Measurements from ENCODE around the gene SPEN. TPM values are rescaled to one million over a fixed set of nuclear protein-coding genes. Genes with fewer than 3 reads are reported as not detected.
A peak's percentile ranks its signal among the peaks of the same experiment; 100 is the strongest.

SPEN gene
- total RNA-seq, 1 donor from 2014 or later = 35.0 TPM

- H3K4me1 Mint-ChIP-seq (ENCODE audit: low read depth, unreplicated experiment) = peaks cover 22% of the 10 kb centered on the region
- peak; percentile 43 for DNase-seq (ENCODE audit: low read depth)
- TF ChIP-seq EZH2 (IDR thresholded peaks at IDR 0.05; ENCODE audit: insufficient read depth, low read length) = no peak
- Histone ChIP-seq H3K4me1 (ENCODE audit: insufficient read depth, low read length) (peaks cover 29% of the 10 kb centered on the region), H3K27ac (ENCODE audit: low read depth, low read length) (no peak overlapping the region), H3K79me2 (ENCODE audit: insufficient read depth, low read length) (peaks cover 93% of the 10 kb centered on the region), H3K36me3 (ENCODE audit: insufficient read depth, low read length) (no peaks in the 10 kb centered on the region), H3K4me2 (ENCODE audit: low read length) (no peak overlapping the region), H2AFZ (ENCODE audit: low read depth, low read length) (no peak overlapping the region), H4K20me1 (ENCODE audit: insufficient read depth, low read length) (peaks cover 68% of the 10 kb centered on the region), H3K9ac (ENCODE audit: low read length) (no peak overlapping the region), H3K9me3 (ENCODE audit: insufficient read depth, low read depth, low read length) (no peaks in the 10 kb centered on the region), H3K4me3 (ENCODE audit: insufficient read depth, low read depth, low read length) (no peak overlapping the region), H3K27me3 (ENCODE audit: insufficient read depth, low read length) (no peaks in the 10 kb centered on the region)
- no peak overlapping the region for H3K27ac Mint-ChIP-seq (ENCODE audit: unreplicated experiment)
- H3K9me3 Mint-ChIP-seq (ENCODE audit: unreplicated experiment) = no peaks in the 10 kb centered on the region
- H3K27me3 Mint-ChIP-seq (ENCODE audit: low read depth, unreplicated experiment) = no peaks in the 10 kb centered on the region
- H3K36me3 Mint-ChIP-seq (ENCODE audit: low read depth, unreplicated experiment) = peaks cover 13% of the 10 kb centered on the region
- FAIRE-seq = no peak
- no peak overlapping the region for H3K4me3 Mint-ChIP-seq (ENCODE audit: unreplicated experiment)
Measured at GRCh38 chr1:15962671-15963362, 115.3 kb downstream of the SPEN start.

GRCh38 chr1:15963363-15963967 lies 116.0 kb downstream of the SPEN start:
- H3K36me3 ChIP-seq (ENCODE audit: insufficient read depth, low read length) = no peaks in the 10 kb centered on the region
- no peak for DNase-seq (ENCODE audit: low read depth)
- no peak overlapping the region for H3K4me2 ChIP-seq (ENCODE audit: low read length)
- H3K4me3 Mint-ChIP-seq (ENCODE audit: unreplicated experiment) = no peak overlapping the region
- H3K4me1 Mint-ChIP-seq (ENCODE audit: low read depth, unreplicated experiment) = peaks cover 19% of the 10 kb centered on the region
- H3K27me3 Mint-ChIP-seq (ENCODE audit: low read depth, unreplicated experiment) = no peaks in the 10 kb centered on the region
- no peak for FAIRE-seq
- no peak overlapping the region for H3K27ac Mint-ChIP-seq (ENCODE audit: unreplicated experiment)
- peaks cover 4% of the 10 kb centered on the region for H3K9me3 Mint-ChIP-seq (ENCODE audit: unreplicated experiment)
- no peak overlapping the region for H3K4me3 ChIP-seq (ENCODE audit: insufficient read depth, low read depth, low read length)
- no peak for TF ChIP-seq CTCF (IDR thresholded peaks at IDR 0.05; ENCODE audit: insufficient read depth, low read depth, low read length)
- TF ChIP-seq EZH2 (IDR thresholded peaks at IDR 0.05; ENCODE audit: insufficient read depth, low read length) = no peak
- no peaks in the 10 kb centered on the region for H3K9me3 ChIP-seq (ENCODE audit: insufficient read depth, low read depth, low read length)
- no peak overlapping the region for H3K27ac ChIP-seq (ENCODE audit: low read depth, low read length)
- peaks cover 22% of the 10 kb centered on the region for H3K4me1 ChIP-seq (ENCODE audit: insufficient read depth, low read length)
- peaks cover 93% of the 10 kb centered on the region for H3K79me2 ChIP-seq (ENCODE audit: insufficient read depth, low read length)
- peaks cover 66% of the 10 kb centered on the region for H4K20me1 ChIP-seq (ENCODE audit: insufficient read depth, low read length)
- H3K36me3 Mint-ChIP-seq (ENCODE audit: low read depth, unreplicated experiment) = peaks cover 19% of the 10 kb centered on the region
- H3K27me3 ChIP-seq (ENCODE audit: insufficient read depth, low read length) = no peaks in the 10 kb centered on the region
- H2AFZ ChIP-seq (ENCODE audit: low read depth, low read length) = no peak overlapping the region
- H3K9ac ChIP-seq (ENCODE audit: low read length) = no peak overlapping the region

DNA sequence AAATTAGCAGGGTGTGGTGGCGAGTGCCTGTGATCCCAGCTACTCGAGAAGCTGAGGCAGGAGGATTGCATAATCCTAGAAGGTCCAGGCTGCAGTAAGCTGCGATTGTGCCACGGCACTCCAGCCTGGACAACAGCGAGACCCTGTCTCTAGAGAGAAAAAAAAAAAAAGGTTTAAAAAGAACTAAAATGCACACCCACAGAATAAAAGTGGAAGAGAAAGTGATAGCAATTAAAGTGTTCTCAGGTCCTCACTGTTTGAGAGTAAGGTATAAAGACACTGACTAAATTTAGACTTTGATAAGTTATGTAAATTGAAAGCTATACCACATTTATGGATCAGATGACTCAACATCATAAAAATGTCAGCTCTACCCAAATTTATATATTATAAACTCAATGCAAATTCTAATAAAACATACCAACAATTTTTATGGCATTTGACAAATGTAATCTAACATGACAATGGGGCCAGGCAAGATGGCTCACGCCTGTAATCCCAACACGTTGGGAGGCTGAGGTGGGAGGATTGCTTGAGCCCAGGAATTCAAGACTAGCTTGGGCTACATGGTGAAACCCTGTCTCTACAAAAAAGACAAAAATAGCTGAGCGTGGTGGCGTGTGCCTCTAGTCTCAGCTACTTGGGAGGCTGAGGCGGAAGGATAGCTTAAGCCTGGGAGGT lies 116.6 kb downstream of the SPEN start:
- peaks cover 65% of the 10 kb centered on the region for H4K20me1 ChIP-seq (ENCODE audit: insufficient read depth, low read length)
- peaks cover 17% of the 10 kb centered on the region for H3K4me1 ChIP-seq (ENCODE audit: insufficient read depth, low read length)
- no peak for FAIRE-seq
- no peaks in the 10 kb centered on the region for H3K27me3 ChIP-seq (ENCODE audit: insufficient read depth, low read length)
- no peak overlapping the region for H3K4me3 ChIP-seq (ENCODE audit: insufficient read depth, low read depth, low read length)
- TF ChIP-seq CTCF (IDR thresholded peaks at IDR 0.05; ENCODE audit: insufficient read depth, low read depth, low read length) = no peak
- TF ChIP-seq EZH2 (IDR thresholded peaks at IDR 0.05; ENCODE audit: insufficient read depth, low read length) = no peak
- H3K9ac ChIP-seq (ENCODE audit: low read length) = no peak overlapping the region
- no peaks in the 10 kb centered on the region for H3K36me3 ChIP-seq (ENCODE audit: insufficient read depth, low read length)
- peaks cover 93% of the 10 kb centered on the region for H3K79me2 ChIP-seq (ENCODE audit: insufficient read depth, low read length)
- Mint-ChIP-seq H3K27me3 (ENCODE audit: low read depth, unreplicated experiment) (no peaks in the 10 kb centered on the region), H3K4me3 (ENCODE audit: unreplicated experiment) (no peak overlapping the region), H3K36me3 (ENCODE audit: low read depth, unreplicated experiment) (peaks cover 22% of the 10 kb centered on the region), H3K9me3 (ENCODE audit: unreplicated experiment) (peaks cover 4% of the 10 kb centered on the region), H3K4me1 (ENCODE audit: low read depth, unreplicated experiment) (peaks cover 19% of the 10 kb centered on the region), H3K27ac (ENCODE audit: unreplicated experiment) (peak overlapping the region; percentile 66)
- DNase-seq (ENCODE audit: low read depth) = no peak
- no peak overlapping the region for H2AFZ ChIP-seq (ENCODE audit: low read depth, low read length)
- no peak overlapping the region for H3K27ac ChIP-seq (ENCODE audit: low read depth, low read length)
- H3K4me2 ChIP-seq (ENCODE audit: low read length) = no peak overlapping the region
- no peaks in the 10 kb centered on the region for H3K9me3 ChIP-seq (ENCODE audit: insufficient read depth, low read depth, low read length)

Measured in astrocyte (in vitro differentiated cells and primary cell).